Neural progenitor cell (in vitro differentiated cells): ENCODE data around the gene PLB1. TPM values are rescaled to one million over a fixed set of nuclear protein-coding genes. Genes with fewer than 3 reads are reported as not detected.

Experiments used
- DNase-seq: peaks from one replicate; pipeline ENCODE4 v3.0.0-alpha.2; 2016; ENCODE audit warnings: low spot score
- H2AFZ ChIP-seq: fragments of 200-600 bp; sonication (generic); replicated peaks from 2 replicates; pipeline ENCODE4 v1.6.1; 2016; ENCODE audit warnings: antibody characterized with exemption
- H3F3A ChIP-seq: fragments of 200-600 bp; sonication (generic); 2 replicates; pipeline ENCODE4 v1.6.1; 2016; ENCODE audit warnings: antibody characterized with exemption, low read depth
- H3K27ac ChIP-seq: fragments of 200-600 bp; sonication (generic); 2 replicates; pipeline ENCODE4 v1.5.1; 2016; ENCODE audit warnings: mild to moderate bottlenecking
- H3K27me3 ChIP-seq: fragments of 200-600 bp; sonication (generic); 2 replicates; pipeline ENCODE4 v1.6.1; 2016; ENCODE audit warnings: mild to moderate bottlenecking, moderate library complexity
- H3K36me3 ChIP-seq: fragments of 200-600 bp; sonication (generic); 2 replicates; pipeline ENCODE4 v1.5.1; 2016
- H3K4me1 ChIP-seq: fragments of 200-600 bp; sonication (generic); 2 replicates; pipeline ENCODE4 v1.6.1; 2016; ENCODE audit warnings: mixed run types
- H3K4me2 ChIP-seq: fragments of 200-600 bp; sonication (generic); 2 replicates; pipeline ENCODE4 v1.6.1; 2016
- H3K4me3 ChIP-seq: fragments of 200-600 bp; sonication (generic); 2 replicates; pipeline ENCODE4 v1.5.1; 2016
- H3K79me2 ChIP-seq: fragments of 200-600 bp; sonication (generic); 2 replicates; pipeline ENCODE4 v1.6.1; 2016; ENCODE audit warnings: low read depth
- H3K9ac ChIP-seq: fragments of 200-600 bp; sonication (generic); 2 replicates; pipeline ENCODE4 v1.6.1; 2016
- H3K9me3 ChIP-seq: fragments of 200-600 bp; sonication (generic); 2 replicates; pipeline ENCODE4 v1.5.1; 2016; ENCODE audit warnings: low read depth
- H4K20me1 ChIP-seq: fragments of 200-600 bp; sonication (generic); 2 replicates; pipeline ENCODE4 v1.6.1; 2016; ENCODE audit warnings: low read depth
- H3K27ac Mint-ChIP-seq: 3 replicates; pipeline ENCODE4 v1.8.0; 2021; ENCODE audit warnings: mixed read lengths
- H3K27me3 Mint-ChIP-seq: 2 replicates; pipeline ENCODE4 v1.8.0; 2022; ENCODE audit warnings: low read depth, mild to moderate bottlenecking, inconsistent platforms, moderate library complexity, mixed read lengths; ENCODE audit not compliant: insufficient read depth
- H3K36me3 Mint-ChIP-seq: 3 replicates; pipeline ENCODE4 v1.8.0; 2021; ENCODE audit warnings: mixed read lengths
- H3K4me1 Mint-ChIP-seq: 3 replicates; pipeline ENCODE4 v1.8.0; 2021; ENCODE audit warnings: mixed read lengths
- H3K4me3 Mint-ChIP-seq: 3 replicates; pipeline ENCODE4 v1.8.0; 2021; ENCODE audit warnings: mild to moderate bottlenecking, moderate library complexity, mixed read lengths
- H3K9me3 Mint-ChIP-seq: 3 replicates; pipeline ENCODE4 v1.8.0; 2020; ENCODE audit warnings: mixed read lengths
- EZH2 ChIP-seq: fragments of 200-600 bp; sonication (generic); IDR thresholded peaks from 2 replicates; pipeline ENCODE4 v1.6.1; 2017; ENCODE audit warnings: antibody characterized with exemption, mild to moderate bottlenecking, moderate library complexity
- EZH2phosphoT487 ChIP-seq: fragments of 200-600 bp; sonication (generic); IDR thresholded peaks from 2 replicates; pipeline ENCODE4 v1.6.1; 2017; ENCODE audit warnings: antibody characterized with exemption
- total RNA-seq: library from RNA; depleted of rRNA; stranded (reverse); fragments of >200 nt; gene quantifications from 2 replicates; pipeline ENCODE4 v1.2.3, GENCODE V29; 2015; ENCODE audit warnings: low replicate concordance
- TF ChIP-seq, protein P1 (sequence below): fragments of 200-600 bp; sonication (generic); IDR thresholded peaks from 2 replicates; pipeline ENCODE4 v1.5.1; 2017; ENCODE audit warnings: antibody characterized with exemption, mild to moderate bottlenecking

PLB1 gene
- total RNA-seq, 1 donor from 2014 or later: not detected

DNA sequence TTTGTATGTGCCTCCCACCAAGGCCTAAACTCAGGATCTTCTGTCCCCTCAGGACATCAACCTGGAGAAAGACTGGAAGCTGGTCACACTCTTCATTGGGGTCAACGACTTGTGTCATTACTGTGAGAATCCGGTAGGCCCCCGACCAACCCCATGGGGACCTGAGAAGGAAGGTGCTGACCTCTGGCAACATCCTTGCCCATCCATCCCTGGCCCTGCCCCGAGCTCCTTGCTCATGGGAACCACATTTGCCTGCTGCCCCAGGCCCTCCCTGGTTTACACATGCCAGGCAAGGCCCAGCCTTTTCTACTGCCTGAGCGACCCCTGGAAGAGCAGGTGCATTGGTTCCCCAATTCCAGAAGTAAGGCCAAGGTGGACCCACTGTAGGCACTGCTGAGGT is 130.5 kb downstream of the PLB1 start:
- Mint-ChIP-seq H3K36me3 (no peaks in the 10 kb centered on the region), H3K9me3 (no peaks in the 10 kb centered on the region), H3K27ac (peak overlapping the region; percentile 79), H3K4me1 (peaks cover 37% of the 10 kb centered on the region), H3K27me3 (peaks cover 30% of the 10 kb centered on the region), H3K4me3 (no peak overlapping the region)
- H3K4me2 ChIP-seq: no peak overlapping the region
- peaks cover 20% of the 10 kb centered on the region for H3F3A ChIP-seq
- TF ChIP-seq EZH2 (no peak), EZH2phosphoT487 (no peak)
- TF ChIP-seq, protein P1, sequence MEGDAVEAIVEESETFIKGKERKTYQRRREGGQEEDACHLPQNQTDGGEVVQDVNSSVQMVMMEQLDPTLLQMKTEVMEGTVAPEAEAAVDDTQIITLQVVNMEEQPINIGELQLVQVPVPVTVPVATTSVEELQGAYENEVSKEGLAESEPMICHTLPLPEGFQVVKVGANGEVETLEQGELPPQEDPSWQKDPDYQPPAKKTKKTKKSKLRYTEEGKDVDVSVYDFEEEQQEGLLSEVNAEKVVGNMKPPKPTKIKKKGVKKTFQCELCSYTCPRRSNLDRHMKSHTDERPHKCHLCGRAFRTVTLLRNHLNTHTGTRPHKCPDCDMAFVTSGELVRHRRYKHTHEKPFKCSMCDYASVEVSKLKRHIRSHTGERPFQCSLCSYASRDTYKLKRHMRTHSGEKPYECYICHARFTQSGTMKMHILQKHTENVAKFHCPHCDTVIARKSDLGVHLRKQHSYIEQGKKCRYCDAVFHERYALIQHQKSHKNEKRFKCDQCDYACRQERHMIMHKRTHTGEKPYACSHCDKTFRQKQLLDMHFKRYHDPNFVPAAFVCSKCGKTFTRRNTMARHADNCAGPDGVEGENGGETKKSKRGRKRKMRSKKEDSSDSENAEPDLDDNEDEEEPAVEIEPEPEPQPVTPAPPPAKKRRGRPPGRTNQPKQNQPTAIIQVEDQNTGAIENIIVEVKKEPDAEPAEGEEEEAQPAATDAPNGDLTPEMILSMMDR: no peak
- no peaks in the 10 kb centered on the region for H3K36me3 ChIP-seq
- no peak overlapping the region for H2AFZ ChIP-seq
- H3K4me1 ChIP-seq: peaks cover 22% of the 10 kb centered on the region
- H3K27me3 ChIP-seq: no peaks in the 10 kb centered on the region
- H3K9me3 ChIP-seq: no peaks in the 10 kb centered on the region
- H4K20me1 ChIP-seq: no peaks in the 10 kb centered on the region
- no peak overlapping the region for H3K27ac ChIP-seq
- H3K9ac ChIP-seq: no peak overlapping the region
- no peak overlapping the region for H3K4me3 ChIP-seq
- H3K79me2 ChIP-seq: no peaks in the 10 kb centered on the region
- DNase-seq: no peak

DNA sequence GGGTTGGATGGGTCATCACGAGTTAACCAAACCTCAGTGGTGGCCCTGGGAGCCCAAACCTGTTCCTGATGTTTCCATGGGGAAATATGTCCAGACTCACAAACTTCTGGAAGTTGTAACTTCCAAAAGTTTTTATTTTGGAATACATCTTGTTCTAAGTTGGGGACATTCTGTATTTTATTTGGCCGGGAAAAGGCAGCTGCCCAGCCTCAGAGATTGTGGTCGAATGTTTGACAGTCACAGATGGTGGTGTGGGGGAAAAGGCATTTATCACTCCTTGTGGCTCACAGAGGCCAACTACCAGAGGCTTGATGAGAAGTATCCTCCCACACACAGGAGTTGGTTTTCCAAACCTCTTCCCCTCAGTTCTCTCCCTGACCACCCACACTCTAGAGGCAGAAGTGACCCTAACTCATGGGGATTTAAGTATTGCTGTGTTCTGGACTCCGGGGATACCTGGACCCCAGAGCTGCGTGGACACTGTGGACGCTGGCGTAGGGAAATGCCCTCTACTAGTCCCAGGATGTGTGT is 131.1 kb downstream of the PLB1 start:
- H3K9me3 Mint-ChIP-seq: no peaks in the 10 kb centered on the region
- Histone ChIP-seq H3K4me2 (no peak overlapping the region), H4K20me1 (no peaks in the 10 kb centered on the region), H3K79me2 (no peaks in the 10 kb centered on the region), H3K4me1 (peaks cover 16% of the 10 kb centered on the region), H2AFZ (no peak overlapping the region), H3K9ac (no peak overlapping the region), H3K36me3 (no peaks in the 10 kb centered on the region), H3F3A (peaks cover 14% of the 10 kb centered on the region), H3K4me3 (no peak overlapping the region), H3K9me3 (no peaks in the 10 kb centered on the region), H3K27me3 (no peaks in the 10 kb centered on the region), H3K27ac (no peak overlapping the region)
- H3K4me1 Mint-ChIP-seq: peaks cover 32% of the 10 kb centered on the region
- no peak overlapping the region for H3K4me3 Mint-ChIP-seq
- H3K36me3 Mint-ChIP-seq: no peaks in the 10 kb centered on the region
- peaks cover 29% of the 10 kb centered on the region for H3K27me3 Mint-ChIP-seq
- DNase-seq: no peak
- TF ChIP-seq EZH2: no peak
- no peak for TF ChIP-seq EZH2phosphoT487
- TF ChIP-seq, protein P1: no peak
- peak overlapping the region; percentile 54 for H3K27ac Mint-ChIP-seq

DNA sequence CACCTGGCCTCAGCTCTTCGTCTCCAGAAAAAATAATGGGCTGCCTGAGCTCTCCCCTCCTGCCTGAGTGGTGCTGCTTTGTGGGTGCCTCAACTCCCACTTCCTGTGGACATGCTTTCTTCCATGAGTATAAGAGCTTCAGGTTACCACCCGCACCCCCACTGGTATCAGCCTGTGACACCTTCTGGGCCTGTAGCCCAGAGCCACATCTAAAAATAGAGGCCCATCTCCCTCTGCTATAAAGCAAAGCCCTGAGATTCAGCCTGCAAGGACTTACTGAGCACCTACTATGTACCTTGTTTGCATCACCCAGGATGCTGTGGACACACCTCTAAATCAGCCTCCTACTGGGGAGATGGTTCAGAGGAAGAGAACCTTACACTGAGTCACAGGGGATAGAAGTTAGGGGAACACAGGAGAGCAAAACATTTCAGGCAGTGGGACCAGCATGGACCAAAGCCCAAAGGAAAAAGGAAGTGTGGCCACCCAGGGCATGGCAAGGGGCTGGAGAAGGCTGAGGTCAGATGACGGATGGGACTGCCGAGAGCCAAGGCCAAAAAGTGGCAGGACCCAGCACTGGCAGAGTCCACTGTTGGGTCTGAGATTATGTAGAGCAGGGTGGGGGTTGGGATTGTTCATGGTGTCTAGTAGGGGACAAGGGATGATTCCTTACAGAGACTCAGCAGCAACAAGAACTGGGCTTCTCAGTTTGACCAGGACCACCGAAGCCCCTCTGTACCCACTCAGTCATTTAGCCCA is 132.0 kb downstream of the PLB1 start:
- Histone ChIP-seq H3K79me2 (no peaks in the 10 kb centered on the region), H3K27ac (no peak overlapping the region), H3K4me1 (peaks cover 16% of the 10 kb centered on the region), H3F3A (peaks cover 10% of the 10 kb centered on the region), H4K20me1 (no peaks in the 10 kb centered on the region), H3K4me3 (no peak overlapping the region), H3K4me2 (no peak overlapping the region), H2AFZ (no peak overlapping the region), H3K9ac (no peak overlapping the region), H3K9me3 (no peaks in the 10 kb centered on the region), H3K36me3 (no peaks in the 10 kb centered on the region), H3K27me3 (no peaks in the 10 kb centered on the region)
- no peak overlapping the region for H3K27ac Mint-ChIP-seq
- H3K36me3 Mint-ChIP-seq: no peaks in the 10 kb centered on the region
- no peak overlapping the region for H3K4me3 Mint-ChIP-seq
- peaks cover 30% of the 10 kb centered on the region for H3K4me1 Mint-ChIP-seq
- H3K27me3 Mint-ChIP-seq: peaks cover 29% of the 10 kb centered on the region
- no peaks in the 10 kb centered on the region for H3K9me3 Mint-ChIP-seq
- TF ChIP-seq EZH2phosphoT487 (no peak), EZH2 (no peak)
- TF ChIP-seq, protein P1: no peak
- DNase-seq: no peak
